HG02870 (cell line): ENCODE measurements around the gene RABGAP1L.
"Not testable (repeated sequence)": the region's sequence is repeated elsewhere in the genome, so short reads cannot be mapped to it uniquely, and the experiment has no call there.

ENCODE experiments used
- ATAC-seq: cut with Tn5 transposase; IDR thresholded peaks from one replicate; pipeline ENCODE4 v1.9.1; 2021; ENCODE audit warnings: mild to moderate bottlenecking, moderate library complexity; ENCODE audit not compliant: unreplicated experiment

Gene RABGAP1L

GRCh38 chr1:174649572-174649971 lies 490.3 kb downstream of the RABGAP1L start:
- ATAC-seq = not testable (repeated sequence)

GRCh38 chr1:174652569-174653280 lies 493.4 kb downstream of the RABGAP1L start:
- ATAC-seq = no peak

- no peak for ATAC-seq
These were observed 495.2 kb downstream of the RABGAP1L start for GRCh38 chr1:174654560-174654959.

- ATAC-seq = no peak
These were observed 497.2 kb downstream of the RABGAP1L start for GRCh38 chr1:174656409-174657059.

GRCh38 chr1:174657411-174657810 lies 498.1 kb downstream of the RABGAP1L start:
- no peak for ATAC-seq

GRCh38 chr1:174657893-174658292 lies 498.6 kb downstream of the RABGAP1L start:
- no peak for ATAC-seq

GRCh38 chr1:174659823-174660222 lies 500.5 kb downstream of the RABGAP1L start:
- no peak for ATAC-seq

- ATAC-seq = no peak
These were observed 501.2 kb downstream of the RABGAP1L start for GRCh38 chr1:174660476-174660875.

GRCh38 chr1:174663358-174663757 lies 504.0 kb downstream of the RABGAP1L start:
- no peak for ATAC-seq

- ATAC-seq = no peak
These were observed 506.9 kb downstream of the RABGAP1L start for GRCh38 chr1:174666248-174666647.

- no peak for ATAC-seq
These were observed 512.5 kb downstream of the RABGAP1L start for GRCh38 chr1:174671826-174672225.

GRCh38 chr1:174676856-174677255 lies 517.5 kb downstream of the RABGAP1L start:
- ATAC-seq = no peak

- no peak for ATAC-seq
These were observed 519.3 kb downstream of the RABGAP1L start for GRCh38 chr1:174678657-174679056.

- no peak for ATAC-seq
These were observed 520.8 kb downstream of the RABGAP1L start for GRCh38 chr1:174680101-174680500.

GRCh38 chr1:174682419-174683008 lies 523.2 kb downstream of the RABGAP1L start:
- no peak for ATAC-seq

GRCh38 chr1:174686213-174686612 lies 526.9 kb downstream of the RABGAP1L start:
- no peak for ATAC-seq

GRCh38 chr1:174689524-174689923 lies 530.2 kb downstream of the RABGAP1L start:
- no peak for ATAC-seq

GRCh38 chr1:174690266-174690665 lies 530.9 kb downstream of the RABGAP1L start:
- ATAC-seq = no peak

- no peak for ATAC-seq
These were observed 533.0 kb downstream of the RABGAP1L start for GRCh38 chr1:174692313-174692712.

- no peak for ATAC-seq
These were observed 533.8 kb downstream of the RABGAP1L start for GRCh38 chr1:174693085-174693484.

GRCh38 chr1:174693539-174693938 lies 534.2 kb downstream of the RABGAP1L start:
- not testable (repeated sequence) for ATAC-seq
